Left renal cortex interstitium (tissue), 4 donors: ENCODE data around the gene TMPRSS9. TPM values are rescaled to one million over a fixed set of nuclear protein-coding genes. Genes with fewer than 3 reads are reported as not detected.

Experiments
- DNase-seq, 4 donors: peaks; one replicate each; pipeline ENCODE4 v3.0.0-alpha.2; 2013; ENCODE audit warnings: low read depth in 4 of 4, low spot score in 2 of 4, missing footprints in 1 of 4
- polyA plus RNA-seq, 4 donors: library from polyadenylated mRNA; unstranded; fragments of 120-200 nt; gene quantifications; one replicate each; pipeline ENCODE4 v1.2.1, GENCODE V29; 2013; ENCODE audit not compliant: insufficient read length in 4 of 4

Gene TMPRSS9
- 1 to 10 TPM in 1 of 4 donors, under 1 TPM in 3; 0.08 to 1.2 (median 0.62) TPM for polyA plus RNA-seq

DNA sequence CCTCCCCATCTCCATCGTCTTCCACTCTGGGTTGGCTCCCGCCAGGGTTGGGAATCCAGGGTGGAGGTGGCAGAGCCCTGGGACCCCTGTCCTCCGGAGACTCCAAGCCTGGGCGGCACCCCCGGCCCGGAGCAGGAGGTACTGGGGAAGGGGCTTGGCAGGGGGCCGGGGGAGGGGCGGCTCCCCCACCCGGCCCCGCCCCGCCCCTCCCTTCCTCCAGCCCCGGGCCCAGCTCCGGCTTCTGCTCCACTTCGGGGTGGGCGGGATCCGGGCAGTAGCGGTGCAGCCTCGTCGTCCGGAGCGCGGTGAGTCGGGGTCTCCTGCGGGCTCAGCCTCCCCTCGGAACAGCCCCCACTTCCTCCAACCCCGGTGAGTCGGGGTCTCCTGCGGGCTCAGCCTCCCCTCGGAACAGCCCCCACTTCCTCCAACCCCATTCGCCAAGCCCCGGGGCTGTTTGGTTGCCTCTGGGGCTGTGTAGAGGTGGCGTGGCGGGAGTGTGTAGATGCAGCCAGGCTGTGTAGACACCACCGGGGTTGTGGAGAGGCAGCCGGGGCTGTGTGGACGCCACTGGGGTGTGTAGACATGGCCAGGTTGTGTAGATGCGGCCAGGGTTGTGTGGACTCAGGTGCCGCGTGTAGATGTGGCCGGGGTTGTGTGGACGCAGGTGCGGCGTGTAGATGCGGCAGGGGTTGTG, at the start of gene TMPRSS9:
TSS of gene TMPRSS9 (plus strand) at position 274 of the 694 bp plus-strand sequence. CDS start 29,521 bp downstream, outside the sequence.
- no peak for DNase-seq

- DNase-seq = no peak
Measured at GRCh38 chr19:2311093-2311492, 49.0 kb upstream of the TMPRSS9 start.

- DNase-seq = no peak
Measured at GRCh38 chr19:2312820-2313501, 47.1 kb upstream of the TMPRSS9 start.

DNA sequence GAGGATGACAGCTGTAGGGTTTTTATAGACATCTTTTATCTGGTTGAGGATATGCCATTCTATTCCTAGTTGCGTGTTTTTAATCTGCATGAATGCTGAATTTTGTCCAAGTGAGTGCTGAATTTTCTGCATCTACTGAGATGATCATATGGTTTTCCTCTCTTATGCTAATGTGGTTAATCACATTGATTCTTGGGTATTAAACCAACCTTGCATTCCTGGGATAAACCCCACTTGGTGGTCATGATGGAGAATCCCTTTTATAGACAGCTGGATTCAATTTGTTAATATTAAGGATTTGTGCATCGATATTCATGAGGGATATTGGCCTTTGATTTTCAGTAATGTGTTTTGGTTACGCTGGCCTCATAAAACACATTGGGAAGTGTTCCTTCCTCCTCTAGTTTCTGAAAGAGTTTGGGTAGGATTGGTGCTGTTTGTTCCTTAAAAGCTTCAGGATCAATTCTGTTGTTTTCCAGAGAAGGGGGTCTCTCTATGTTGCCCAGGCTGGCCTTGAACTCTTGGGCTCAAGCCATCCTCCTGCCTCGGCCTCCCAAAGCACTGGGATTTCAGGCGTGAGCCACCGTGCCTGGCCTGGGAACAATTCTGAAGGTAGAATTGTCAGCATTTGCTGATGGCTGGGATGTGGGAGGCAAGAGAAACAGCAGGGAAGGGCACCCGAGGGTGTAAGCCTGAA, 44.8 kb upstream of the TMPRSS9 start:
- no peak for DNase-seq

GRCh38 chr19:2315818-2316353, 44.2 kb upstream of the TMPRSS9 start:
- no peak for DNase-seq

GRCh38 chr19:2317300-2317699, 42.8 kb upstream of the TMPRSS9 start:
- no peak for DNase-seq

- DNase-seq = no peak
Measured at GRCh38 chr19:2317756-2318155, 42.3 kb upstream of the TMPRSS9 start.

DNA sequence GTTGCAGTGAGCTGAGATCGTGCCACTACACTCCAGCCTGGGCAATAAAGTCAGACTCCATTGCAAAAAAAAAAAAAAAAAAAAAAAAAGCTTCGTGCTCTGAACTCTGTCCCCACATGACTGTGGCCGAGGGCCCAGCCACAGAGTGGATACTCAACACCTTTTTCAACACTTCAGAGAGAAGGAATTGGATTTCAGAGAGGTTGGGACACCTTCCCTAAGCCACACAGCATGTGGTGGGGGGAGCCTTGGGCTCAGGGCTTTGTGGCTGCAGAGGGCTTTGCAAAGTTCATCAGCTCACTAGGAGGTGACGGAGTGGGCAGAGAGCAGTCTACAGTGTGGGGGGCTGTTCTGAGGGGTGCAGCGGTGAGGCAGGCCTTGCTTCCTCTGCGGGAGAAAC, 41.1 kb upstream of the TMPRSS9 start:
- no peak for DNase-seq

DNA sequence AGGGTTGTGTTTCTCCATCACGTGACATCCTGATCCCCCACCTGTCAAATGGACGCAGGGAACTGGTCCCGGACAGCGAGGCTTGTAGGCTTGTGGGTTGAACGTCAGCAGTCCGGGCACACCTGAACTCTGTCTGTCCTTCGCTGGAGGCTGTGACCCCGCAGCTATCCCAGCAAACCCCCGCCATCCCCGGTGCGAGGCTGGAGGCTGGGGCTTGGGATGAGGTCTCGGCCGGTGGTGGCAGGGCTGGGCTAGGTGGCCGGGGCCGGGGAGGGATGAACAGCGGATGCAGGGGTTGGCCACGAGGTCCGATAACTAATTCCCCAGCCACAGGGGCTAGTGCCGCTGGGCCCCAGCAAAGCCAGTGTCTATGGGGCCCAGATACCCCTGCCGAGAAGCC, 40.5 kb upstream of the TMPRSS9 start:
- no peak for DNase-seq

DNA sequence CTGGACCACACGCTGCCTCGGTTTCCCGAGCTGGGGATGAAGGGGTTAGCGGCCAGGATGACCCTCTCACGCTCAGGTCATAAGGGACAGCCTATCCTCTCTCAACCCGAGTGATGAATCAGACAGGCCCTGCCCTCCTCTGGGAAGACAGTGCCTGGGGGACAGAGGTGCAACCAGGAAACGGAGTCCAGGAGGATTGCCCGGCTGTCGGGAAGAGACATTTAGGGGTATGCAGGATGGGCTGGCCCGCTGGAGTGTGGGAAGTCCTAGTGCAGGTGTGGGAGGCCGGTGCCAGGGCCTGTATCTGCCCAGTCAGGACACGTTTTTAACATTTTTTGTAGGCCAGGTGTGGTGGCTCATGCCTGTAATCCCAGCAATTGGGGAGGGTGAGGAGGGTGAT, 40.0 kb upstream of the TMPRSS9 start:
- DNase-seq = no peak

DNA sequence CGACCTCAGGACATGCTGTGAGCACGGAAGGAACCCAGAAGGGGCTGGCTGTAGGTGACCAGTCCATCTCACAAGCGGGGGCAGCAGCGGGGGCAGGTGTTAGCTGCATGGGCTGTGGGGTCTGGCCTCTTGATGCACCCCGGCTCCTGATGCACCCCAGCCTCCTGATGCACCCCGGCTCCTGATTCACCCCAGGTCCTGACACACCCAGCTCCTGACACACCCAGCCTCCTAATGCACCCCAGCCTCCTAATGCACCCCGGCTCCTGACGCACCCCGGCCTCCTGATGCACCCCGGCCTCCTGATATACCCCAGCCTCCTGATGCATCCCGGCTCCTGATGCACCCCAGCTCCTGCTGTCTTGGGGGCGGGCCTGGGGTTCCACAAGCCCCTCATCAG, 39.1 kb upstream of the TMPRSS9 start:
- no peak for DNase-seq

DNA sequence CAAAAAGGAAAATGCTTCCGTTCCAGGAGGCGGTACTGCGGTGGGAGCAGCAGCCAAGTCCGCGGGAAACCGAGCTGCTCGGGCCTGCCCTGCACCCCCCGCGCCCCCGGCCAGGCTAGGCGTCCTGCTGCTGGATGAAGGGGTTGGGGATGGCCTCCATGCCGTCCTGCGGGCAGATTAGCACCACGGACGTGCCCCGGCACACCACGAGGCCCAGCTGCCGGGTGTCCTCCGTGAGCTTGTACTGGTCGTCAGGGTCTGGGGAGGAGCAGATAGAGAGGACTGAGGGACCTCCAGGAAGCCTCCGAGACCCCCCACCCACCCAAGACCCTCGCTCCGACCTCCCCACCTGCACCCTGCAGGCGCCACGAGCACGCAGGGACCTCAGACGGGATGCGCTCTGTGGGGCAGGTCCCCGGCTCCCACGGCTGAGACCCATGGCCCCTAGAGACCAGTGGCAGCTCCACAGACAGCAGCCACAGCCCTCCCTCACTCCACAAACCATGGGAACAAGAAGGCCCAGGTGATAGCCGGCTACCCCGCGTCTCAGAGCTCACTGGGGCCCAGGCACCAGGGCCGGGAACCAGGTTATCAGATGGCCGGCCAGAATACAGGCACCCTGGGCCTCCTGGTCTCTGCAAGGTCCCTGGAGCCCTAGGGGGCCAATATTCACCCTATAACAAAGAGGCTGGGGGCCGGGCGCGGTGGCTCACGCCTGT, 38.3 kb upstream of the TMPRSS9 start:
- no peak for DNase-seq

- DNase-seq = no peak
Measured at GRCh38 chr19:2323707-2324106, 36.4 kb upstream of the TMPRSS9 start.

- no peak for DNase-seq
Measured at GRCh38 chr19:2324220-2324948, 35.7 kb upstream of the TMPRSS9 start.

DNA sequence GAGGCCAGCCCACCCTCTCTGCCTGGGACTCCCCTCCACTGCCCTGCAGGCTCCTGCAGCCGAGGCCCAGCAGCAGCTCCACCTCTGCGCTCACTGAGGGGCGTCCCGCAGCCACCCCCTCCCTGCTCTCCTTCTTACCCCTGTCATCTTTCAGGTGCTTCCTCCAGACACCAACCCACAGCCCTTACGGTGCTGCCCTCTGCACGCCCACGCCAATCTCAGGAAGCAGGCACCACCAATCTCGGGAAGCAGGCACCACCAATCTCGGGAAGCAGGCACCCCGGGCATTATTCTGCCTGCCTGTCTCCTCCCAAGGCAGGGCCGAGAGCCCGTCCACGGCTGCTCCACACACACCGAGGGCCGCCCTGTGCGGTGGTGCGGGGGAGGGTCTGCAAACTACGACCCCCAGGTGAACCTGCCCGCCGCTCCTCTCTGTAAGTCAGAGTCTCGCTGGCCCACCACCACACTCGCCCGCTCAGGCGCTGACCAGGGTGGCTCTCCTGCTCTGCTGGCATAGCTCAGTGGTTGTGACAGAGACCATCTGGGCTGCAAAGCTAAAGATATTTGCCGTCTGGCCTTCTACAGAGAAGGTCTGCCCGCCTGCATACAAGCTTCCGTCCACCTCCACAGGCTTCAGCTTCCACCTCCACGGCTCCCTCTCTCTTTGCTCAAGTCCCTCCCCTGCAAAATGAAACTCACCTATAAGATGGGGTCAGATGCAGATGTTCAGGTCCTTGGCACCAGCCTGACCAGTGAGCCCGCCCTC, 34.6 kb upstream of the TMPRSS9 start:
- no peak for DNase-seq

- DNase-seq = no peak
Measured at GRCh38 chr19:2326699-2327360, 33.2 kb upstream of the TMPRSS9 start.

GRCh38 chr19:2327773-2328400, 32.2 kb upstream of the TMPRSS9 start:
- no peak for DNase-seq
